RPMI7951 (cell line): ENCODE data around the gene PRKCH. TPM values are rescaled to one million over a fixed set of nuclear protein-coding genes. Genes with fewer than 3 reads are reported as not detected.

ENCODE experiments used
- DNase-seq: peaks from one replicate; pipeline ENCODE4 v3.0.0-alpha.2; 2012; ENCODE audit warnings: low read depth
- total RNA-seq: library from RNA; depleted of rRNA; stranded (reverse); fragments of >200 nt; shearing (Covaris generic); gene quantifications from 2 replicates; pipeline ENCODE4 v1.2.3, GENCODE V29; 2014

The PRKCH gene
- total RNA-seq, 1 experiment from 2014 or later: 3.1 TPM

GRCh38 chr14:61362072-61362750 is 40.8 kb downstream of the PRKCH start:
- DNase-seq: no peak

DNA sequence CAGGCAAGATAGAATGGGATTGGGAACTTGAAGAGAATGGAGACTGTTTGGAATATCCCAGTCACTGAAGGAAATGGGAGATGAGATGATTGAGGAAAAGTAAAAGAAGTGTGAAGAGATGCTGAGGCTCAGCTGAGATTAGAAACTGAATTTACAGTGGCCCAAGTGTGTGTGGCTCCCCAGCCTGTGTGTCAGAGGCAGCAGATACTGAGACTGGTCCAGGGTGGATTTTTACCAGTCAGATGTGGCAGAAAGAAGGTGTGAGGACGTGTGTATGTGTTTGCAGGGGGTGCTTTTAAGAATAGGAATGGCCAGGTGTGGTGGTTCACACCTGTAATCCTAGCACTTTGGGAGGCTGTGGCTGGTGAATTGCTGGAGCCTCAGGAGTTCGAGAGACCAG is 42.9 kb downstream of the PRKCH start:
- no peak for DNase-seq

DNA sequence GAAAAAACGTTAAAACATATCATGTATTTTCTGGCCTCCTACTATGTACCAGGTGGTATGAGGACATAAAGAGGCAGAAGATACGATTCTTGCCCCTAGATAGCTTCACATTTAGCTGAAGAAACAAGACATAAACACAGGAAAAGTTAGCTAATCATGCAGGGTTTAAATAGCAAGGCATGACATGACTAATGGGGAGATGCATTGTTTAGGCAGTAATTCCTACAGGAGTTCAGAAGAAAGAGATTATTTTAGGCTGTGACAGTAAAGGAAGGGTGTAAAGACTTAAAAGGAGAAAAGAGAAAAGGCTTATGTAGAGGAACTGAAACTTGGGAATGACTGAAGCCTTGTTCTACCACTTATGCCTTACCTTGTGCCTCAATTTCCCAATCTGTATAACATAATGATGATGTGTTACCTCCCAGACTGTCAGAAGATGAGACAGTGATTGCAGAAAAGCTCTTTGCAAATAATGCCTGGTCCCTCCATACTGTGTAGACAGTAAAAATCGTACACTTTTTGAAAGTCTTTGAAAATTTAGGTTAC is 44.4 kb downstream of the PRKCH start:
- DNase-seq: no peak

- DNase-seq: no peak
Measured at GRCh38 chr14:61368114-61368710, 46.8 kb downstream of the PRKCH start.

GRCh38 chr14:61368781-61369453 is 47.5 kb downstream of the PRKCH start:
- no peak for DNase-seq

GRCh38 chr14:61369454-61369810 is 48.1 kb downstream of the PRKCH start:
- DNase-seq: no peak

DNA sequence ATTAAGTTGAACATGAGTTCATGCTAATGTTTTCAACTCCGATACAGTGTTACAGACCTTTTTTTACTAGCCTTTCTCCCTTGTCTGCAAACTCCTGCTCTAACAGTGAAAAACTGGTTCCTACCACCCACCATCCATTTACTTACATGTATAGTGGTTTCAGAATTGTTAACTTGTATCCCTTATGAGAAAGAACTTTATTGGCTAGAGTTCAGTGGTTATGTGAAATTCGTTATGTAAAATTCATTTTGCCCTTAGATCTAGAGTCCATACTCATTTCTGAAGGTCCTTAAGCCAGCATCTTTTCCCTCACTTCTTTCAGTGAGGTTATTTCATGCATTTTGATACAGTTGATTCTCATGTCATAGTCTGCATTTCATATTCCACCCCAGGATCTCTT is 51.0 kb downstream of the PRKCH start:
- no peak for DNase-seq

DNA sequence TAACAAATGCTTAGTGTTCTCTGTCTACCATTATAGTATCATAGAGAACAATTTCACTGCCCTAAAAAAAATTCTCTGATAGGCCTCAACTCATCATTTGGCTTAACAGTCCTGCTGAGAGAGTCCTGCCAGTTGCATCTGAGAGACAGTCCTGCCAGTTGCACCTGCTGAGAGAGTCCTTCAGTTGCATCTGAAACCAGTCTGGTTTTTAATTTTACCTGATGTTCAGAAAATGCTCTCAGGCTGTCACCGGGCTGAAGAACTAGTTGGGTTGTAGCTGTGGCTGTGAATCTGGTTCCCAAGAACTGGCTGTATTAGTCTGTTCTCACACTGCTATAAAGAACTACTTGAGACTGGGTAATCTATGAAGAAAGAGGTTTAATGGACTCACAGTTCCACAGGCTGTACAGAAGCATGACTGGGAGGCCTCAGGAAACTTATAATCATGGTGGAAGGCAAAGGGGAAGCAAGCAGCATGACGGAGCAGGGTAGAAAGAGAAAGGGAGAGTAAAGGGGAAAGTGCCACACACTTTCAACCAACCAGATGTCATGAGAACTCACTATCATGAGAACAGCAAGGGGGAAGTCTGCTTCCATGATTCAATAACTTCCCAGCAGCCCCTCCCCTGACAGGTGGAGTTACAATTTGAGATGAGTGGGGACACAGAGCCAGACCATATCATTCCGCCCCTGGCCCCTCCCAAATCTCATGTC is 51.6 kb downstream of the PRKCH start:
- DNase-seq: no peak

- DNase-seq: no peak
Measured at GRCh38 chr14:61374284-61374683, 52.9 kb downstream of the PRKCH start.

- no peak for DNase-seq
Measured at GRCh38 chr14:61375218-61375617, 53.8 kb downstream of the PRKCH start.

GRCh38 chr14:61376314-61376713 is 54.9 kb downstream of the PRKCH start:
- no peak for DNase-seq

DNA sequence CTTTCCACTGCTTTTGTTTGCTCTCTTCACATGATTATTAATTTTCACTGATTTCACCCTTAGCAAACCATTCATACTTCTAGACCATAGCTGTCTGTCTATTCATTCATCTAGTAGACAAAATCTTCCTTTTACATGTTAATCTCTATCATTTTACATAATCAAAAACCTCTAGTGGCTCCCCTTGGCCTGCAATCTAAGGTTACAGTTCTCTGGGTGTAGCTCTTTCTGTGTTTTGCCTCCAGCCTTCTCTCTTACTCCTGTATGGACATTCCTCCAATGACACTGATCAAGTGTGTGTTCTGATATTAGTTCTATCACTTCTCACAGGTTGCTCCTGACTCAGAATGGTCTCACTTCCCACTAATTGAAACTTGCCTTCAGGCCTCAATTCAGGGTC is 56.4 kb downstream of the PRKCH start:
- no peak for DNase-seq

DNA sequence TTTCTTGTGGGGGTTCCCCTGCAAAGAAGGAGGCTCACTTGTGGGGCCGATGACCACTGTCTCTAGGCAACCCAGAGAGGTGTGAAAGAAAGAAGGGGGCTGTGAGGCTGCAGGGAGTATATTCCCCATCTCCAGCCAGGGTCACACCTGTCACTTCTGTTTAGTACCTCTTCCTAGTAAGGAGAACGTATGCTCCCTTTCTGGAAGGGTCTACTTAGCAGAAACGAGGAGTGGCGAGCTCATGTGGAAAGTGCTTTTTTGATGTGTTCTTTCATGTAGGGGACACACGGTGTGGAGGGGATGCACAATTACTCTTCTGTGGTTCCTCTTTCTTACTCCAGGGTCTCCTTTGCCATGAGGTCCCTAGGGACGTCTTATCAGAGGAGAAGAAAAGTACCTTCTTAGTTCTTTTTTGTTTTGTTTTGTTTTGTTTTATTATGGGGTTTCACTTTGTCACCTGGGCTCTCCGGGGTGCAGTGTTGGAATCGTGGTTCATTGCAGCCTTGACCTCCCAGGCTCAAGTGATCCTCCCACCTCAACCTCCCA is 58.3 kb downstream of the PRKCH start:
- no peak for DNase-seq

DNA sequence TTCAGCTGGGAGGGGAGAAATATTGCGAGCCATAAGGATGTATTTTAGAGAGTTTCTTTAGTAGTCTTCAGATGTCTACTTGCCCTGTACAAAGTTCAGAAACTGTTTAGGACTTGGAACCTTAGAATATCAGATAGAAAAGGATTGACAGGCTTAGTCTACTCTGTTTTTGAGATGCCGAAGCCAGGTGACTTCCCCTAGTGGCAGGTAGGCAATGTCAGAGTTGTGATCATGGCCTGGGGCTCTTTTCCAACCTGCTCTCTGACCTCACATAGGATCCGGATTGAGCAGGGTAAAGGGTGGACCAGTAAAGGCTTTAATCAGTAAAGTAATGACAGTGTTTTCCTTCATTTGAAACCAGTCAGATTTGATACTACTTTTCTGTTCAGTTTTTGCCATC is 59.6 kb downstream of the PRKCH start:
- DNase-seq: no peak

DNA sequence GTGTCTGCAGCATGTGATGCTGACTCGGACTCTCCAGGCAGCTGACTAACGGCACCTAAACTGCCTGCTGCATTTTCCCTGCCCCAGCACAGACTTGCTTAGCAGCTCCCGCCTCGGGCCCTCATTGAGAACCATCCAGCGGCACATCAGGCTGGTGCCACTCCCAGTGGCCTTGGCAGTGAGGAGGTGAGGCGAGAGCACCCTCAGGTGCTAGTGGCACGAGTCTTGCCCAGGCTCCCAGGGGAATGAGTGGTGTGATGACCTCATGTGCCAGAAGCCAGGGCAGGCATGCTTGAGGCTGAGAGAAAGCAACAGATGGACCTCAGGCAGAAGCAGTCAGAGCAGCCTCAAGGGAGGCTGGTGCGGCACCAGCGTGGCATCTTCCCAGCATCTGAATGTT is 60.2 kb downstream of the PRKCH start:
- no peak for DNase-seq

GRCh38 chr14:61382842-61383241 is 61.5 kb downstream of the PRKCH start:
- DNase-seq: no peak

DNA sequence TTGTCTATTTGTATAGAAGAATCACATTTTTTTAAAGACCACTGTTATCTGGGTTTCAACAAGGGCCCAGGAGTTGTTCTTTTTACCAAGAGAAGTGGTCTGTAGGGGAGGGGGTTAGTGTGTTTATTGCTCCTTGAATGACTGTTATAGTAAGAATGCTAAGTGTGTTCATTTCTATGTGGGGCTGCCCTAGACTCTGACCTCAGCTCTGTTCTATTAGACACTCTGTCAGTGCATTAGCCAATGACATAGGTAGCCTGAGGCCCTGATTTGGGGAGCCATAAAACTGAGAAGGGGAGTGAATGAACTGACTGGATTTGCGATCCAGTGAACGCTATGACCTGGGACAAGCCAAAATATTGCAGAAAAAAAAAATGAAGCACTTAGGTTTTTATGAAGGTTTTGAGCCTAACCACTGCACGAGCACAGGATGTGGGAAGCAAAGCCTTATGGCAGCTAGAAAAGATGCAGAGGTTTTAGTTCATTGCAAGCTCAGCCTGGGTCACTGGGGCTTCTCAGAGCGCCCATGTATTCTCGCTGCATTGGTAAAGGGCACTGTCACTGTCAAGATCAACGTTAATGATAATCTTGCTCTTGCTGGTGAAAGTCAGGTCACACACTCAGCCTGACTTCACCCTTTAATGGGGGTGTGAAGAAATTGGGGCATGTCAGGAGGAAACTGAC is 63.8 kb downstream of the PRKCH start:
- DNase-seq: no peak

DNA sequence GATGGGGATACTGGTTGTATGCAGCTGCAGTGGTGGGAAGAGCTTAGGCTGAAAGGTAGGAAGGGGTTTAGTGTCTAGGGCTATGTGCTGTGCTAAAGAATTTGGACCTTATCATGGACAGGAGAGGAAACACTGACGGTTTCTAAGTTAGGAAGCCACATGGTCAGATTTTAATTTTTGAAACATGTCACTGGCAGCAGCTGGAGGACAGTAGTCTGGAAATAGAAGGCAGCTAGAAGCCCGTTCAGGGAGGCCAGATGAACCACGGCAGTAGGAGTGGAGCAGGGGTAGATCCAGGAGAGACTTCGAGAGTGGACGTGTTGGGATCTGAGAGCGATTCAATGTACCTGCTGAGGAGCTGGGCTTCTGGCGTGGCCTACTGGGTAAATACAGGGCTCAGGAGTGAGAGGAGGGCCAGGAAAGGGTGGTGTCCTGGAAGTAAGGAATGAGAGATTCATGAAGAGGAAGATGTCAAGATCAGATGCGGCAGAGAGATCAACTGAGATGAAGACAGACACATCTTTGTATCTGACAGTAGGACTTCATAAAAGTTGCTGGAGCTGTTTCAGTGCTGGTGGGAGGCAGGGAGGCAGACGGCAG is 64.9 kb downstream of the PRKCH start:
- DNase-seq: no peak

DNA sequence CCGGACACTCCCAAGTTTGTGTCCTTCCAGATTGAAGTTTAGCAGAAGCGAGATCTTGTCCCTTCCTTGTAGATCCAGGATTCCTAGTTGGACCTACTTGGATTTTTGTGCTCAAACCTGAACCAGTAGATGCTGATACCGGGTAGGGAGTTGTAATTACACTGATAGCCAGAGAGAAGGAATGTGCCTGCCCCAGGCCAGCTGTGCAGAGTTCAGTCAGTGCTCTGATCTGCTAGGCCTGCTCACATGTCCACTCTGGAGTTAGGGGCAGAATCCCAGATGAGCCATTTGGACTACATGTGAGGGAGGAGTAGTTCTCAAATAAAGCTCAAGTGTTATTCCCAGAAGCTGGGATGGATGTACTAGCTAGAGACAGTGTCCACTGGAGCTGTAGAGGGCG is 65.7 kb downstream of the PRKCH start:
- DNase-seq: no peak

DNA sequence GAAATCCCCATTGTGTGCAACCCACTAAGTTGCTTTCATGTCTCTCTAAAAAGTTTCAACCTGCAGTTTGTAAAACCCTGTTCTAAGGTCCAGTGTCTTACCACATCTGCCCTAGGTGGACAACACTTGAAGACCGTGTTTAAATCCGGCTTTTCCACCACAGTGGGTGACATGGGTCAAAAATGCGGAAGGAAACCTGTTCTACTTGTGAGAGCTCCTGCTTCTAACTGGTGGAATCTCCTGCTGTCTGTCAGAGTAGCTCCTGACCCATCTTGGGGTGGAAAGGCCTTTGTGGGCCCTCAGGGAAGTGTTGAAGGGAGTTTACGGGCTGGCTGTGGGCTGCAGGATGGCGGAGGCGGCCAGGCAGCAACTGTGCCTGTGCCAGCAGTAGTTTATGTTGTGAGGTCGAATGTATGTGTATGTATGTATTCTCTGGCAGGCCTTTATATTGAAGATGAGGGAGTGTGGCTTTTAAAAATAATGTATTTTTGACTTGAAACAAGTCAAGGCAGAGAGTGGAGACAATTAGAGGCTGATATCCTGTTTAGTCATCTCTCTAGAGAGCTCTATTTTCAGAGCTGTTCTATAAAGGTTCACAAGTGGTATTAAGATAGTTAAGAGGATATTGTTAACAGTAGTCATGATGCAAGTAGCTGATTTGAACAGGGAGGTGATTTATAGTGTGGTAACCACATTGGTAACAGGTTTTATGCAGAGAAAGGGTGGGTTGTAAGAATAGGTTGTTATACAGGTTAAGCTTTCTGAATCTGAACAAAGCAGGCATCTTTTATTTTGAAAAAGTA is 67.0 kb downstream of the PRKCH start:
- no peak for DNase-seq
